SHP77 treated with DMSO at 0.1 percent for 48 hours (cell line): Measurements from ENCODE around the gene ABCA10.
"Not testable (repeated sequence)": the region's sequence is repeated elsewhere in the genome, so short reads cannot be mapped to it uniquely, and the experiment has no call there.

Experiments used
- DNase-seq: peaks from one replicate; lab custom pipeline; 2025; lab: John Stamatoyannopoulos, UW

Gene ABCA10

DNA sequence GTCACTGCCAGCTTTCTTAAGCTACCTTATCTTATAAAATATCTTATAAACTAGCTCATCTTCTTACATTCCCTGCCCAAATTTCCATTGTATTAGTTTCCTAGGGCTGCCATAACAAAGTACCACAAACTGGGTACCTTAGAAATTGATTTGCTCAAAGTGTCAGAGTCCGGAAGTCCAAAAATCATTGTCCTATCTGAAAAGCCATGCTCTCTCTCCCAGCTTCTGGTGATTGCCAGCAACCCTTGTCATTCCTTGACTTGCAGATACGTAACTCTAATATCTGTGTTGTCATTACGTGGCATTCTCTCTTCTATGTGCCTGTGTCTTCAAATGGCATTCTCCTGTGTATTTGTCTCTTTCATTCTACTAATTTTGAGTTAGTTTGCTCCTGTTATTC, 2.3 kb upstream of the ABCA10 start:
- no peak for DNase-seq

DNA sequence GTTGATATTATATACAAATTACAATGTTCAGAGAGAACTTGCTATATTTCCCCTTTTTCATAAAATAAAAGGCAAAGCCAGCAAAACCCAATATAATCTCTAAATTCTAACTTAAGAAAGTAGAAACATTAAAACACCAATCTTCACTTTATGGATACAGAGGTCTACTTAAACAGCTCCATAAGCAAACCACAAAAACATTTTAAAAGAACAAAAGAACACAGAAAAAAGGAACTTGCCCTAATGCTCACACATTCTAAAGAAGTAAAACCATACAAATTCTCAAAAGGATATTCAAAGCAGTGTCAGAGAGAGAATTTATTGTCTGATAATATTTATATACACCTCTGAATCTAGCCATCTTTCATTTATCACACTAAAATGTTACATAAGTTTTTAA, 606 bp downstream of the ABCA10 start:
- no peak for DNase-seq

DNA sequence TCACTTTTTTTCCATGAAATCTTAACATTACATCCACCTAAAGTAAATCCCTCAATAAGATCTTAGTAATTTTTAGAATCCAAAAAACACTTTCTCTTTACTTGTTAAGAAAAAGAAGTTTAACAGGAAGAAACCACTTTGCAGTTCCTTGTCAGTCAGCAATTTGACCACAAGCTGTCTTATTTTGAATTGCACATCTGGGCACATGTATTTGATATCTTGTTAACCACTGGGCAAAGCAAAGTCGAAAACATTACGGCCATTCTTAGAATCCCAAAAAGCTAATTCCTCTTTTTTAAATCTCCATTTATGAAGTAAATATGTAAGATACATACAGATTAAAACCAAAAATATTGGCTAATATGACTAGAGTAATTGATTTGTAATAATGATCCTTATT, 1.1 kb downstream of the ABCA10 start:
- DNase-seq: no peak

DNA sequence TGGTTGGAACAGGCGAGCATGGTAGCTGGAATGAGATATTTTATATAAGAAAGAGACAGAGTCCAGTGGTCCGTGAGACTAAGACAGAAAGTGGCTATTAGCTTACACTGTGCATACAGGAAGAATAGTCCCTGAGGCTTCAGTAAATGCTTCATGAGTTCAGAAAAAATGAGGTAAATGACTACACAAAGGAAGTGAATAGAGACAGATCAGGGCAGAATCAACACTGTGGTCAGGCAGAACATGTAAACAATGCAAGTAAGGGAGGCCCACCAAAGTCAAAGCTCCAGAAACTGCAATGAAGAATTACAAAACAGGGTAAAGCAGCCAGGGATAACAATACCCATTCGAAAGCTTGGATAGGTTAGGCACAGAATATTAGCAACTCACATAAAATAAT, 4.8 kb downstream of the ABCA10 start:
- no peak for DNase-seq

DNA sequence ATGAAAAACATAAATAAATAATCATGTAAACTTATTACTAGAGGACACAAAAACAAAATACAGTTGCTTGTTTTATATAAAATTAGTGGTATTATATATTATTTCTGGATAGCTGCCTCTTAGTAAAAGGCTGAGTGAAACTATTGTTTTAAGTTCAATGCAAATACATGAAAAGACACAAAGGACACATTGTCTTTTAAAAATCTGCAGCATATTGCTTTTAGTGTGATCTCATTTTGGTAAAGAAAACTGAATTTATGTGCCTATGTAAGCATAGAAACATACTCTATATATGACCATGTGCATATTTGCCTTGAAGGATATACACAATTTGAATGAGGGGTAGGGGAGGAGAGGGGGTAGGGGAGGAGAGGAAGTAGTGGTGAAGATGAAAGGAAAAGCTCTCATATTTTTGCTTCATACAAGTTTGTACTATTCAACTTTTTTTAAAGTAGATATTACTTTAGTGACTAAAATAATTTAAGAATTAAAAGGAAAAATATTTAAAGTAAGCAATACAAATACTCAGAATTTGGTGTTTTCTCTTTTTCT, 5.8 kb downstream of the ABCA10 start:
- no peak for DNase-seq

DNA sequence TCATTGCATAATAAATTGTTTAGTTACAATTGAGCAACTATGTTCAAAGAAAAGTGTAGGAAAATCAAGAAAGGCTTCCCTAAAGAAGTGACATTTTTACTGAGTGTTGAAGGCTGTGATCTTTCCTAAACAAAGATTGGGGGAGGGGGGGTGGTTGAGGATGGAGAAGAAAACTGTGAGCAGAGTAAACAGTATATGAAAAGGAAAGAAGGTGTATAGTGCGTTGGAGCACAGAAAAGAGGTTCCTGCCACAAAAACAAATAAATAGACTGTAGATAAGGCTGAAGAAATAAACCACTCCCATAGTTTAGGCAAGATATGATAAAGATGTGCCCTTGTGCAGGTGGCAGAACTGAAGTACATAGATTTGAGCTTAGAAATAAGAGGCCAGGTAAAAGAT, 8.5 kb downstream of the ABCA10 start:
- DNase-seq: no peak

DNA sequence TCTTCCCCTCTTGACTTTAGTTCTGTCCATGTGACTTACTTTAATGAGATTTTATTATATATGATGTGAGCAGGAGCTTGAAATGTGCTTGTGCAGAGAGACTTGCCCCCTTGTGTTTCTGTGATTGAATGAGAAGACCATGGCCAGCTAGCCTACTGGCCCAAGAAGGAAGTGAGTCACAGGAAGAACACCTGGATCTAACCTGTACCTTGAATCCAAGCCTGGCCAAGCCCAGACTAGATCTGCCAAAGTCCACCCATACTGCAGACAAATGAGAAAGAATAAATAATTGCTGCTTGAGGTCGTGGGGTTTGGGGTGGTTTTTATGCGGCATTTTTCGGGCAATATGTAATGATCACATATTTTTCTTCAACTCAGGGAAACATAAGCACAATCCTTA, 9.6 kb downstream of the ABCA10 start:
- no peak for DNase-seq

DNA sequence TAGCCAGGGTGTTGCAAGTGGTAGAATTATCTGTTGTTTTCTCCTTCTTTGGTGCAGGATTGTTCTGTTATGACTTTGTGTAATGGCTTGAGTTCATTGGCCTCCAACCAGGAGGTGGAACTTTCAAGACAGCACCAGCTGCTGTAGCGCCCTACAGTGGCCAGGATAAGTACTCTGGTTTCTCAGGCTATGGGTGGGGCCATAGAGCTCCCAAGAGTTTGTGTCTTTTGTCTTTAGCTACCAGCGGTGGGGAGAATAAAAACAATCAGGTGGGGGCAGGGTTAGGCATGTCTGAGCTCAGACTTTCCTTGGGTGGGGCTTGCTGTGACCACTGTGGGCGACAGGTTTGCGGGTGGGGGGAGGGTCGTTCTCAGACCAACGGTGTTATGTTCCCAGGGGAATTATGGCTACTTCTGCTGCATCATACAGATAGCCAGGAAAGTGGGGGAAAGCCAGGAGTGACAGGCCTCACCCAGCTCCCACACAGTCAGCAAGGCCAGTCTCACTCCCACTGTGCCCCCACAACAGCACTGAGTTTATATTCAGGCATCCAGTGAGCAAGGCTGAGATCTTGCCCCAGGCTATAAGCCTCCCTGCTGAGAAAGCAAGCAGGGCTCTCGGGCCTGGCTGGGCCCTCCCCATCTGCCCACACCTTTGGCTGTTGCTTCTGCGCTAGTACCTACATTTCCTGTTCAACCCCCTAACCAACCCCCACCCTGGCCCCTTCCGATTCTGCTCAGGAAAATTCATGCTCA, 15.4 kb downstream of the ABCA10 start:
- no peak for DNase-seq

DNA sequence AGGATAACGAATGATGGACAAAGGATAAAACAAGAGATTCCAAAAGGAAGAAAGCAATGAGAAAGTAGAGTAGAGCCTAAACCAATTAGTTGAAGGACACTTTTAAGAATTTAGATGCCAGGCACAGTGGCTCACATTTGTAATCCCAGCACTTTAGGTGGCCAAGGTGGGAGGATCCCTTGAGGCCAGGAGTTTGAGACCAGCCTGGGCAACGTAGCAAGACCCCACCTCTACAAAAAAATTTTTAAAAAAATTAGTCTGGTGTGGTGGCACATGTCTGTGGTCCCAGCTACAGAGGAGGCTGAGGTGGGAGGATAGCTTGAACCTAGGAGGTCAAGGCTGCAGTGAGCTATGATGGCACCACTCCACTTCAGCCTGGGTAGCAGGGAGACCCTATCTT, 20.0 kb downstream of the ABCA10 start:
- no peak for DNase-seq

DNA sequence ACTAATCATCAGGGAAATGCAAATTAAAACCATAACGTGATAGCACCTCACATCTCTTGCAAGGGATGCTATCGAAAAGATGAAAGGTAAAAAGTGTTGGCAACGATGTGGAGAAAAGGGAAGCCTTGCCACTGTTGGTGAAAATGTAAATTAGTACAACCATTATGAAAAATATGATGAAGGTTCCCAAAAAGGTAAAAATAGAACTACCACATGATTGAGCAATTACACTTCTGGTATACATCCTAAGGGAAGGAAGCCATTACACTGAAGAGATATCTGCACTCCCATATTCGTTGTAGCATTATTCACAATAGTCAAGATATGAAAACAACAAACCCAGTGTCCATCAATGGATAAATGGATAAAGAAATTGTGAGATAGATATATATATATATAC, 21.5 kb downstream of the ABCA10 start:
- DNase-seq: no peak

DNA sequence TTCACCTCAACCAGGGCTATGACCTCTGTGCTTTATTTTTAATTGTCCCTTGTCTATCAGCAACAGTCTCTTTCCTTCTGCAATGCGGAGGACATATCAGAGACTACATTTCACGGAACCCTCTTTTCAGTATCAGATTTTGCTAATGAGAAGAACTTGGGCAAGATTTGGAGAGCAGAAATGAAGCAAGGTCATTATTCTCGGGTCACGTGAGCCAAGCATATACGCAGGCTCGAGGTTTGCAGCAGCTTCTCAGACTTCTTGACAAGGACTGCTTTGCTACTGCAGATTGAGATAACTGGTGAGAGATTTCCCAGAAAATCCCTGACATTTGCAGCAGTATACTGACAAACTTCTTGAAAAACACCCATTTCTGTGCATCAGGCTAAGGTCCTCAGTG, 30.4 kb downstream of the ABCA10 start:
- no peak for DNase-seq

DNA sequence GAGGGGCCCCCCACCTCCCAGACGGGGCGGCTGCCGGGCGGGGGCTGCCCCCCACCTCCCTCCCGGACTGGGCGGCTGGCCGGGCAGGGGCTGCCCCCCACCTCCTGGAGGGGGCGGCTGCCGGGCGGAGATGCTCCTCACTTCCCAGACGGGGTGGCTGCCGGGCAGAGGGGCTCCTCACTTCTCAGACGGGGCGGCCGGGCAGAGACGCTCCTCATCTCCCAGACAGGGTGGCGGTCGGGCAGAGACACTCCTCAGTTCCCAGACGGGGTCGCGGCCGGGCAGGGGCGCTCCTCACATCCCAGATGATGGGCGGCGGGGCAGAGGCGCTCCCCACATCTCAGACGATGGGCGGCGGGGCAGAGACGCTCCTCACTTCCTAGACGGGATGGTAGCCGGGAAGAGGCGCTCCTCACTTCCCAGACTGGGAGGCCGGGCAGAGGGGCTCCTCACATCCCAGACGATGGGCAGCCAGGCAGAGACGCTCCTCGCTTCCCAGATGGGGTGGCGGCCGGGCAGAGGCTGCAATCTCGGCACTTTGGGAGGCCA, 32.4 kb downstream of the ABCA10 start:
- not testable (repeated sequence) for DNase-seq

DNA sequence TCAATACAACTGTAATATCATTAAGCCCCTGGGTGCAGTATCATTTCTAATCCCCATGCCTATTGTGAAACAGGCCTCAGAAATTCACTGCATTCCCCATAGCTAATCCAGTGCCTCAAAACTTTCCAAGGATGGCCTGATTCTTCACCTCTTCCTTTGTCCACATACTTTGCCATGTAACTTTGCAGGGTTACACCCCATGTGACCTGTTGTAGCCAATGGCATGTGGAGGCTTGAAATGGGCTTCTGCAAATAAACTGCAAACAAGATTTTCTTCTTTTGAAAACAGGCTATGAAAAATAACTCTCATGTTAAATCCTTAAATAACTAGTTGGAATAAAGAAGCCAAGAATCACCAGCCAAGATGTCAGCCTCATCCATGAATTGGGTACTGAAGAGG, 35.9 kb downstream of the ABCA10 start:
- DNase-seq: no peak

DNA sequence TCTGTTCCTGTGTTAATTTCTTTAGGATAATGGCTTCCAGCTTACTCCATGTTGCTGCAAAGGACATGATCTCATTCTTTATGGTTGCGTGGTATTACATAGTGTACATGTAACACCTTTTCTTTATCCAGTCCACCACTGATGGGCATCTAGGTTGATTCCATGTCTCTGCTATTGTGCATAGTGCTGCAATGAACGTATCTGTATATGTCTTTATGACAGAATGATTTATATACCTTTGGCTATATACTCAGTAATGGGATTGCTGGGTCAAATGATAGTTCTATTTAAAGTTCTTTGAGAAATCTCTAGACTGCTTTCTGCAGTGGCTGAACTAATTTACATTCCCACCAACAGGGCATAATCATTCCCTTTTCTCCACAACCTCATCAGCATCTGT, 39.8 kb downstream of the ABCA10 start:
- no peak for DNase-seq

DNA sequence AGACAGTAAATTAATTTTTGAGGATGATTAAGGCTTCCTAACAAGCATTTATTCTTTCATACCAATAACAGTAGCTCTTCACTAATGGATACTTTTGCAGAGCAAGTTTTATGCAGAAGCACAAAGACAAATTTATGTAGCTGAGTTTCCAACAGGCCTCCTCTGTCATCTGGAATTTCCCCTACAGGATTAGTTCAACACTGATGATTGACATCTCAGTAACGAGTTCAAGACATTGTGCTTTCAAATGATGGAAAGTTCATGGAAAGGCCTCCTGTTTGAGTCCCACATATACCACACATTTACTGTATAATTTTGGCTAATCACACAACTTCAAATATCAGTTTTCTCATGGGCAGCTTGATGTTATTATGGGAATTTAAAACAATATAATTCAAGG, 40.6 kb downstream of the ABCA10 start:
- no peak for DNase-seq

DNA sequence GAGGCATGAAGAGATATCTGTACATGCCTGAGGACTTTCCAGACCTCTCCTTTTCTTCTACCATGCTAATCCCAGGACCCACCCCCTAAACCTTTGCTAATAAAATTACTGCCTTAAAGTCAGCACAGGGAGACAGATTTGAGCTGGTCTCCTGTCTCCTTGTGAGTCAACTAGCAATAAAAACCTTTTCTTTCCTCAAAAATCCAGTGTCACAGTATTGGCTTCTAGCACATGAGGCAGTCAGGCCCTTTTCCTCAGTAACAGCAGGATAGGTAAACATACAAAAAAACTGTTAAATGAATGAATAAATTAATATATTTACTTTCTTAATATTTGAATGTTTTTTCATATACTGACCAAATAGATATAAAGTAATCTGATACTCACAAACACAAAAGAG, 41.3 kb downstream of the ABCA10 start:
- DNase-seq: no peak

DNA sequence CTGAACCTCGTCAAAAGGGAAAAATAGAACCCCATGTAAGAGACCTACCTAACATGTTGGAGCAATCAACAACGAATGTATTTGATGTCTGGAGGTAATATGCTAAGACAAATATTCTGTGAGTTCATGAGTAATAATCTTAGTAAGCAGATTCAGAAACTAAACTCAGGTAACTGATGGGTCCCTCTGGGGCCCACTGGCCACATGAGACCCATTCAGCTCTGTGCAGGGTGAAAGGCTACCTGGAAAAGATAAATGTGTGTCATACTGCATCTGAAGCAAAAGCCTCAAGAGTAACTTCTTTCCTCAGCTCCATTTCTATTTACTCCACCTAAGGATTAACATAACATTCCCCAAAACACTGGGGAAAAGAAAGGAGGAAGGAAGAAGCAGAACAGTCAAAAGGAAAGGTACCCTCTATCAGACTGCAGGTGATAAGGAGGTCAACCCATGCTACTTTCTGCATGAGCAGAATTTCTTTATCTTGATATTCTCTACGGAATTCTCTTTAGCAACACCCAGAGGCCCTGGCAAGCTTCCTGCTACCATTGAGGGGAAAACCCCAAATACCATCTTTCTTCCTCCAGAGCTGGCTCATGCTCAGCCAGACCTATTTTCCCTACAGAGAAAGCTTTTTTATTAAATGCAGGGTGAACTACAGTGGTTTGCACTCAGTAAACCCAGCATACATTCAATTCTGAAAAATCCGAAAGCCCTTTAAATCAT, 49.2 kb downstream of the ABCA10 start:
- no peak for DNase-seq

DNA sequence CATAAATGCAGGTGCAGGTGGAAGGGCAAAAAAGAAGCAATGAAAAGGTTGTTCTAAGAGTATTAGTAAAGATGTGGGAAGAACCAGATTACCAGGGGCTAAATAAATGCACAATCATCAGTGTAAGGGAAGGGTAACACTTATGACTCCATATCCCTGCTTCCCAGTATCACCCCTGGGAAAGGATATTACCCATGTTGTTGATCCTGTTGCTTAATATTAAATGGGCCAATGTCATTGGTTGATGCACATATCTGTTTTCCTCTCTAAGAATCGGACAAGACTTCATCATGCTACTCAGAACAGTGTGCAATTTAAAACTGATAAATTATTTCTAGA, 52.2 kb downstream of the ABCA10 start:
- no peak for DNase-seq

DNA sequence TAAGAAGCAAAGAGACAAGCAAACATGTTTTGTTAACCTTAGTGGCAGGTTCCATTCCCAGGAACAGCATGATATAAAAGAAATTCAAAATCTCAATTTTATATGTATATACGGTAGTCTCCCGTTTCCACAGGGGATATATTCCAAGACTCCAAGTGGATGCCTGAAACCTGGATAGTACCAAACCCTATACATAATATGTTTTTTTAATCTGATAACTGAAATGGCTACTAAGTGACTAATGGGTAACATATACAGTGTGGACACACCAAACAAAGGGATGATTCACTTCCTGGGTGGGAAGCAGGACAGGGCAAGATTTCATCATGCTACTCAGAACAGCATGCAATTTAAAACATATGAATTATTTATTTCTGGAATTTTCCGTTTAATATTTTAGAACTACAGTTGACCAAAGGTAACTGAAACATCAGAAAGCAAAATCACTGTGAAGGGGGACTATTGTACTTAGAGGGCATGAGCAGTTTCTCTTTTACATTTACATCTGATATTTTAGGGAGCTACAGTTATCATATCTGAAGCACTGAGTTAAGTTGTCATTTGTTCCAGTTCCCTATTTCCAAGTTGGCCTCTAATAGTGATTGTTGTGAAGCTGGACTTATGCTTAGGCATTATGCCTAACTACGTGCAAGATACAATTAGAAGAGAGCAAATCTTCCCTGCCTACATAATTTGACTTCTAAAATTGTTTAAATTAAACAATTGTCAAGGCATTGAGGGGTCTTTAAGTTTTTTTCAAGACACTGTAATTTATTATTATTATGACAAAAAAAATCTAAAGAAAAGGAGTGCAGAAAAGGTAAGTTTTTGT, 52.8 kb downstream of the ABCA10 start:
- DNase-seq: no peak

DNA sequence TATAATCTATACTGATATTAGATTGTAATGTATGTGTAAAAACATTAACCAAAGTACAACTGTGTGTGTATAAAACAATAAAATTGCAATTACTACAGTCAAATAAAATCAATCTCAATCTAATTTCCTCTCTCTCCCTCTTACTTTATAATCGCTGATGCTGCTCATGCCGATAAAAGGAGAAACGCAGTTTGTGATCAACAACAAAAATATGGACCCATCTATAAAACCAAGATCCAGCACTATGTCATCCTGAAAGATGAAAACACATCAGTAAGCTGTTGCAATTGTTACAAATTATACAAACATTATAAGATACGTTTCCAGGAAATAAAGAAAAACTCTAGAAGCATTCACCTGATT, 53.4 kb downstream of the ABCA10 start:
- no peak for DNase-seq

DNA sequence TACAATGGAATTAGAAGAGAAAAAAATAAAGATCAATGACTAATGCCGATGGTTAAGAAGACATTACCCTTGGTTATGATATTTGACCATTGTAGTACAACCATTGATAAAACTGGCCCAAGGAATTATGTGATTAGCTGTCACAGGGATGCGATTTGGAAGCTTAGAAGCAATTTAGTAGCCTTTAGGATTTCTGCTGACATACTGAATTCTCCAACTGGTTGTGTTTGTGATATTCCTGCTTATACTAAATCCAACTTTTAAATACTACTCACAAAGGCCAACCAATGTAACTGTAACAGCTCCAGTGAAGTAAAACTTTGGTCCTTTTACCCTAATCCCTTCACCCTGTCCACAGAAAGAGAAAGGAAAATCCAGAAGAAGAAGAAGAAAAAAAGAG, 55.5 kb downstream of the ABCA10 start:
- no peak for DNase-seq

DNA sequence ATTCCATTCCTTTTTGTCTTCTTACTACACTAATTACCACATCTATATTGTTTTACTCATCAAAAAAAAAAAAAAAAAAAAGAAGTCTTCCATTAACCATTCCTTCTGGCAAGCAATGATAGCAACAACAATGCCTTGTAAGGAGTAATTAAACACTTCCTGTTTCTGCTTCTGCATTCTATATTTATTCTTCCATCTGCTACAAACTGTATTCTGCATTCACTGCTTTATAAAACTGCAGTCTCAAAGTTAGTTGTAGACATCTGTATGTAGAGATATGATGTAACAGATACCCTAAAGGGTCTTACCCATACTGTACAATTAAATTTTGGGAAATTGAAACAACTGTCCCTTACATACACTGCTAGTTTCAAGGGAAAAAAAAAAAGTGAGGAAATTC, 58.2 kb downstream of the ABCA10 start:
- DNase-seq: no peak

DNA sequence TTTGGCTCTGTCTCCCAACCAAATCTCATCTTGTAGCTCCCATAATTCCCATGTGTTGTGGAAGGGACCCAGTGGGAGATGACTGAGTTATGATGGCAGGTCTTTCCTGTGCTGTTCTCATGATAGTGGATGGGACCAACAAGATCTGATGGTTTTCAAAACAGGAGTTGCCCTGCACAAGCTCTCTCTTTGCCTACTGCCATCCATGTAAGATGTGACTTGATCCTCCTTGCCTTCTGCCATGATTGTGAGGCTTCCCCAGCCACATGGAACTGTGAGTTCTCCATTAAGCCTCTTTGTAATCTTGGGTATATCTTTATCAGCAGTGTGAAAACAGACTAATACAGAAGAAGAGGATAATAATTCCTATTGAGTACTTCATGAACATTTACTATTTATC, 60.0 kb downstream of the ABCA10 start:
- DNase-seq: not testable (repeated sequence)
